Measurements from ENCODE around the gene TRIM17. TPM values are rescaled to one million over a fixed set of nuclear protein-coding genes. Genes with fewer than 3 reads are reported as not detected.
"Not testable (repeated sequence)": the region's sequence is repeated elsewhere in the genome, so short reads cannot be mapped to it uniquely, and the experiment has no call there.

TRIM17 gene
- total RNA-seq, 1 experiment from 2014 or later = not detected

DNA sequence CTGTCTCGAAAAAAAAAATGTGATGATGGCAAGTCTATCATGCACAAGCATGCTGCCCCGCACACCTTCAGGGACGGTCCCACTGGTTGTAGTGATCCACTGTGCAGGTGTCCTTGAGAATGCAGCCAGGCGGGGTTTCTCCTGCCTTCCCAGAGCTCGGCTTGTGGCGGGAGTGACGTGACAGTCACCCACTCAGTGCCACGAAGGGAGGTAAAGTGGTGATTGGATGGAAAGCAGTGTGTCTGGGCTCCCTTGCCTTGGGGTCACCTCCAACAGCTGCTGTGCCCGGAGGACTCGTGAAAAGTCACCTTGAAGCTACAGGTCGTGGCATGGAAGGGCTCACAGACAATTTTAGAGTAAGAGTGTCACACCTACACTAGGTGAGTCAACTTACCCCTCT lies 33.5 kb upstream of the TRIM17 start:
- DNase-seq (ENCODE audit: low read depth) = no peak

DNA sequence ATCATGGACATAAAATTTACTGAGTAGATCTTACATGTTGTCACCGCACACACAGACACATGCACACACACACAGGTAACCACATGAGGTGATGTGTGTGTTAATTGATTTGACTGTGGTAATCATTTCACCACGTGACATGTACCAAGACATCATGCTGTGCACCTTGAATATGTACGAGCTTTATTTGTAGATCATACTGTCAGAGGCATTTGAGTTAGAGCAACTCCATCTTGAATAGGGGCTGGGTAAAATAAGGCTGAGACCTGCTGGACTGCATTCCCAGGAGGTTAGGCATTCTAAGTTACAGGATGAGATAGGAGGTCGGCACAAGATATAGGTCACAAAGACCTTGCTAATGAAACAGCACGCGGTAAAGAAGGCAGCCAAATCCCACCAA lies 31.7 kb upstream of the TRIM17 start:
- DNase-seq (ENCODE audit: low read depth) = no peak

DNA sequence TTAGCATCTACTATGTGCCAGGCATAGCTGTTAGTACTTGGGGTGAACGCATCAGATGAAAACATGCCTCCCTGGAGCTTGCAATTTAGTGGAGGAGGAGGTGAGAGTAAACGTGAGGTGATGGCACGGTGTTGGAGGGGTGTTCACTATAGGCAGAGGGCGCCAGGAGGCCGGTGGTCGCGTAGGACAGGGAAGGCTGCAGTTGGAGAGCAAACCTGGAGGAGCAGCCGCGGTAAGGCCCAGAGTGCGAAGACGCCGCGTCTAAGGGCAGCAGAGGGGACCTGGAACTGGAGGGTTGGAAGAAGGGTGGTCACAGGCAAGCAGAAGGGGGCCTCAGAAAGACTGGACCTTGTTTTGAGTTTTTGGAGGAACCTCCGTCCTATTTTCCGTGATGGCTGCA lies 30.2 kb upstream of the TRIM17 start:
- no peak for DNase-seq (ENCODE audit: low read depth)

- no peak for DNase-seq (ENCODE audit: low read depth)
Measured at GRCh38 chr1:228445843-228446650, 29.4 kb upstream of the TRIM17 start.

DNA sequence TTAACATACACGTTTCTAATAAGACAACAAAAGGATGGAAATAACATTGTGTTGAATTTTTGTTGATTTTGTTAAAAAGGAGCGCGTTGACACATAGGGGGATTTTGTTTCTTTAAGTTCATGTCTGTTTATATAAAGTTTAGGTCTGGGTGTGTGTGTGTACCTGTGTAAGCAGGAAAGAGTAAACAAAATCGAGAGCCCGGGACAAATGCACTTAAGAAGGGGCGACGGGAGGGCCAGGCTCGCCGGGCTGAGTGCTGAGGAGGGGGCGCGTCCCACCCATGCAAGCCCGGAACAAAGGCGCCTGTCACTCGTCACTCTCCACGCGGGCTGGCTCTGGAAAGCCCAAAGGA lies 28.8 kb upstream of the TRIM17 start:
- no peak for DNase-seq (ENCODE audit: low read depth)

DNA sequence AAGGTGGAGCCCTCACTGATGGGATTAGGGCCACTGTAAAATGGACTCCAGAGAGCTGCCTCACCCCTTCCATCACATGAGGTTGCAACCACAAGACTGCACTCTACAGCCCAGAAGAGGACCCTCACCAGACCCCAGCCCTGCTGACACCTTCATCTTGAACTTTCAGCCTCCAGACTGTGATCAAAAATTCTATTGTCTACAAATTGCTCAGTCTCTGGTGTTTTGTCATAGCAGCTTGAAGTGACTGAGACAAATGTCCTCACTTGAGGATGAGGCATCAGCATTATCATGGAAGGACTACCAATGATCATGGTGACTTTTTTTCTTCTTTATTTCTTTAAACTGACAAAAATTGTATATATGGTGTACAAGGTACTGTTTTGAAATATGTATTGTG lies 26.7 kb upstream of the TRIM17 start:
- no peak for DNase-seq (ENCODE audit: low read depth)

GRCh38 chr1:228440761-228441500 lies 24.3 kb upstream of the TRIM17 start:
- DNase-seq (ENCODE audit: low read depth) = no peak

GRCh38 chr1:228438266-228438665 lies 21.6 kb upstream of the TRIM17 start:
- DNase-seq (ENCODE audit: low read depth) = no peak

- DNase-seq (ENCODE audit: low read depth) = no peak
Measured at GRCh38 chr1:228437424-228437962, 20.8 kb upstream of the TRIM17 start.

- no peak for DNase-seq (ENCODE audit: low read depth)
Measured at GRCh38 chr1:228434689-228435088, 18.0 kb upstream of the TRIM17 start.

- not testable (repeated sequence) for DNase-seq (ENCODE audit: low read depth)
Measured at GRCh38 chr1:228433337-228434053, 16.8 kb upstream of the TRIM17 start.

- DNase-seq (ENCODE audit: low read depth) = no peak
Measured at GRCh38 chr1:228430243-228430642, 13.6 kb upstream of the TRIM17 start.

DNA sequence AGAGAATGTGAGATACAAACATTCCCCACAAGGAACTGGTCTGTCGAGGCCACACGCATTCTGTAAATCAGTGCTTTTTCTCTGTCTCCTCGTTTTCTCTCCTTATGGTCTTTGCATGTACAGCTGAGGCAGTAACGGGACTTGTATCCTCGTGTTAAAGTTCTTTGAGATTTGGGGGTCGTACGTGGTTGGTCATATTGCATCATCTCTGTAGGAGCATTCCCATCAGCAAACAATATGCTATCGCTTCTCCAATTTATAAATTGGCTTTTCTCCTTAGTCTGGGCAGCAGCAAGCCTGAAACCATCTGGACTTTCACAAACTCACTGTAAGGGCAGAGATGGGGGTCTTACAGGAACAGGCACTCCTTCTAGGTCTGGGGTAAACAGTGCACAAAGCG lies 13.0 kb upstream of the TRIM17 start:
- no peak for DNase-seq (ENCODE audit: low read depth)

GRCh38 chr1:228429007-228429406 lies 12.3 kb upstream of the TRIM17 start:
- DNase-seq (ENCODE audit: low read depth) = no peak

DNA sequence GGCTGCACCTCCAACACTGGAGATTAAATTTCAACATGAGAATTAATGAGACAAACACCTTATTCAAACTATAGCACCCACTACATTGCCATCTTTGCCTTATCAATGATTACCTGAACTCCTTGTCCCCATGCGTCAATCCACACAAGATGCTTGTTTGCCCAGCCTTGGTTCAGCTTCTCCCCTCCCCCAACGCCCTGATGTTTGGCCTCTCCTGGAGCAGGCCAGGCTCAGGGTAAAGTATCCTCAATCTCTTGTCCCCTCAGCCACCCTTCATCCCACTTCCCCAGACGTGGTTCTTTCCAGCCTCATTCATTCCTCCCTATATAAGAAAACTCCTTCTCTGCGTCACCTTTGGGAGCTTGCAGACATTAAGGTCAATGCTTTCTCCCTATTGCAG lies 11.8 kb upstream of the TRIM17 start:
- no peak for DNase-seq (ENCODE audit: low read depth)

DNA sequence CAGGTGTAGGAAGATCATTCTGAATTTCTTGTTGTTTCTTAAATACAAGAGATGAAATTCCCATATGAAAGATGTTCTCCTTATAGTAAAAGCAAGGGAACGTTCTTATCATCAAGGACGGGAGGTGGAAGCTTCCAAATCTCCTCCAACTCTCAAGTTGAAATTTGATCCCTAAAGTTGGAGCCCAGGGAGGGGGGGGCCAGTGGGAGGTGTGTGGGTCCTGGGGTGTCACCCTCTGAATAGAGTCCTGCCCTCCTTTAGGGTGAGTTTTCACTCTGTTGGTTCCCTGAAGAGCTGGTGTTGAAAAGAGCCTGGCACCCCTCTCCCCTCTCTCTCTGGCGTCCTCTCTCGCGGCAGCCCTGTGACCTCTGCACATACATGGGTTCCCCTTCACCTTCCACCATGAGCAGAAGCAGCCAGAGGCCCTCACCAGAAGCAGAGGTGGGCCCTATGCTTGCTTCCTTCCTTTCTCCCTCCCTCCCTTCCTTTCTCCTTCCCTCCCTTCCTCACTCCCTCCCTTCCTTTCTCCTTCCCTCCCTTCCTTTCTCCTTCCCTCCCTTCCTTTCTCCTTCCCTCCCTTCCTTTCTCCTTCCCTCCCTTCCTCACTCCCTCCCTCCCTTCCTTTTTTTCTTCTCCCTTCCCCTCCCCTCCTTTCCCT lies 10.0 kb upstream of the TRIM17 start:
- DNase-seq (ENCODE audit: low read depth) = no peak

- DNase-seq (ENCODE audit: low read depth) = no peak
Measured at GRCh38 chr1:228424685-228425660, 8.3 kb upstream of the TRIM17 start.

GRCh38 chr1:228423404-228424053 lies 6.9 kb upstream of the TRIM17 start:
- no peak for DNase-seq (ENCODE audit: low read depth)

DNA sequence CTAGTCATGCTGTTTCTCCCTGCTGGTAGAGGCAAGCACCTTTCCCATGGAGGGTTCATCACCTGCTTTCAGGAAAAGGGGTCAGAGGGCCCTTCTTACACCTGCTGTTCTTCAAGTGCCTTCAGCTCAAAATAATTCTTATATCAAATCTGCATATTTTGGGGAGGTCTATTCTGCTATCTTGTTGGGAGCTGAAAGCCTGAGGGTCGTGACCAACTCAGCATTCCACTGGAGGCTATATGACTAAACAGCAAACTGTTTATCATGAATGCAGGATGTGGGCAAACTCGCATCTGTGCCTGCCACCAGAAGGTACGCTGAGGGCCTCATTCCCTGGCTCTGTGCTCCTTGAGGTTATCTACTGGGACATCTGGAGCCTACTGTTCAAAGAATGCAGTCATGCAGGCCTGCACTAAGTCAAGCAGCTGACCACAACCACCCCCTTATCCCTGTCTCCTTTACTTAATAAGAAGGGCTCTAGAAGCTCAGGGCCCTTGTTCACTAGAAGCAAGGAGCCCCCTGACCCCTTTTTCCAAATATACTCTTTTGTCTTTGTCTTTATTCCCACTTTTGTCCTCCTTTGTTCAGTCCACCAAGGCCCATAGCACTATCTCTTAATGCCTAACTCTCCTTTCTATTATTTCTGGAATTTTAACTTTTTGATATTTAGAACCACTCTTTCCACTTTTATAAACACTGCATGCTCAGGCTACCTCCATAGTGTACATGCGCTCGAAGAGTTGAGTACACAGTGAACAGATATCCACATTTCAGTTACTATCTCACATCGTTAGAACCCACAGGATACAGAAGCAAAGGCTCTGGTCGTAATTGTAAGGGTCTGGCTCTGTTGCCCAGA lies 4.5 kb upstream of the TRIM17 start:
- DNase-seq (ENCODE audit: low read depth) = peak; percentile 27

Measured in HT1080 (cell line).